Astrocyte of the spinal cord (primary cell): ENCODE results near the gene TTC9C.

Source experiments
- DNase-seq: peaks from one replicate; pipeline ENCODE4 v3.0.0; 2011; ENCODE audit warnings: low read depth, low spot score
- H3K4me3 ChIP-seq: 2 replicates; pipeline ENCODE4 v1.5.1; 2011; ENCODE audit warnings: low read depth, mild to moderate bottlenecking, low read length, moderate library complexity
- CTCF ChIP-seq: IDR thresholded peaks from 2 replicates; pipeline ENCODE4 v1.5.1; 2012; ENCODE audit warnings: low read depth, mild to moderate bottlenecking, low read length, inconsistent platforms
- in situ Hi-C: cut with HindIII; loops from 2 replicates; pipeline ENCODE4 v1.10.0; 2017; ENCODE audit warnings: low sequenced_read_pairs

Gene TTC9C

GRCh38 chr11:62782753-62783152 lies 54.5 kb downstream of the TTC9C start:
- no peak for TF ChIP-seq CTCF
- in situ Hi-C loops, result no loop called here
- DNase-seq, result no peak
- no peak overlapping the region for H3K4me3 ChIP-seq

- TF ChIP-seq CTCF, result peak; percentile 100
- peak overlapping the region; percentile 94 for H3K4me3 ChIP-seq
- in situ Hi-C loops, result no loop called here
- peak; percentile 84 for DNase-seq
Measured at GRCh38 chr11:62786318-62787004, 58.2 kb downstream of the TTC9C start.

GRCh38 chr11:62787005-62787759 lies 58.9 kb downstream of the TTC9C start, which contains the start of gene TMEM179B:
Gene TMEM179B (plus strand): TSS chr11:62787402. CDS start chr11:62787432, 30 bp downstream.
- peak; percentile 76 for TF ChIP-seq CTCF
- peak; percentile 98 for DNase-seq
- peak within 1 kb of the TSS; percentile 94 for H3K4me3 ChIP-seq
- in situ Hi-C loops, result no loop called here
